Coronary artery (tissue), 2 donors: ENCODE data around the gene RAB22A.

ENCODE experiments used
- DNase-seq: peaks from one replicate; pipeline ENCODE4 v3.0.0-alpha.2; 2017; ENCODE audit warnings: low spot score
- H3K27ac ChIP-seq, 2 donors: fragments of 200-600 bp; sonication (generic); one replicate each; pipeline ENCODE4 v1.5.1; 2016 to 2019
- H3K4me3 ChIP-seq: fragments of 200-600 bp; sonication (generic); 2 replicates; pipeline ENCODE4 v1.5.1; 2016; ENCODE audit warnings: mild to moderate bottlenecking, moderate library complexity
- CTCF ChIP-seq: fragments of 200-600 bp; sonication (generic); IDR thresholded peaks from one replicate; pipeline ENCODE4 v1.5.1; 2019; ENCODE audit warnings: antibody characterized with exemption

RAB22A gene

GRCh38 chr20:58327211-58327610 is 17.7 kb downstream of the RAB22A start:
- DNase-seq, result no peak
- H3K4me3 ChIP-seq, result no peak overlapping the region
- H3K27ac ChIP-seq, result no peak overlapping the region
- TF ChIP-seq CTCF, result no peak

GRCh38 chr20:58328836-58329235 is 19.3 kb downstream of the RAB22A start:
- no peak for DNase-seq
- Histone ChIP-seq H3K4me3 (no peak overlapping the region), H3K27ac (no peak overlapping the region)
- TF ChIP-seq CTCF, result no peak

GRCh38 chr20:58329711-58330110 is 20.2 kb downstream of the RAB22A start:
- no peak for DNase-seq
- no peak overlapping the region for H3K27ac ChIP-seq

GRCh38 chr20:58330249-58330648 is 20.7 kb downstream of the RAB22A start:
- DNase-seq, result no peak

More at GRCh38 chr20:58329711-58330110, 20.2 kb downstream of the RAB22A start:
- TF ChIP-seq CTCF, result no peak
- no peak overlapping the region for H3K4me3 ChIP-seq

GRCh38 chr20:58330687-58331086 is 21.2 kb downstream of the RAB22A start:
- no peak overlapping the region for H3K4me3 ChIP-seq
- TF ChIP-seq CTCF, result no peak
- DNase-seq, result no peak
- H3K27ac ChIP-seq, result no peak overlapping the region

More at GRCh38 chr20:58330249-58330648, 20.7 kb downstream of the RAB22A start:
- H3K27ac ChIP-seq, result no peak overlapping the region
- no peak for TF ChIP-seq CTCF
- H3K4me3 ChIP-seq, result no peak overlapping the region

GRCh38 chr20:58331961-58332551 is 22.5 kb downstream of the RAB22A start:
- no peak for DNase-seq
- no peak overlapping the region for H3K4me3 ChIP-seq
- no peak for TF ChIP-seq CTCF
- no peak overlapping the region for H3K27ac ChIP-seq

- H3K4me3 ChIP-seq, result no peak overlapping the region
- H3K27ac ChIP-seq, result no peak overlapping the region
- no peak for DNase-seq
- no peak for TF ChIP-seq CTCF
Observed at GRCh38 chr20:58339741-58340140, 30.2 kb downstream of the RAB22A start.
